ENCODE measurements around the gene ELP5.
"Not testable (repeated sequence)": the region's sequence is repeated elsewhere in the genome, so short reads cannot be mapped to it uniquely, and the experiment has no call there.

The ELP5 gene

GRCh38 chr17:7235693-7236665 lies 16.0 kb upstream of the ELP5 start:
- DNase-seq, result no peak

- no peak for DNase-seq
These were observed 15.2 kb upstream of the ELP5 start for GRCh38 chr17:7236808-7237207.

- DNase-seq, result no peak
These were observed 14.7 kb upstream of the ELP5 start for GRCh38 chr17:7237266-7237760.

GRCh38 chr17:7237761-7238419 lies 14.1 kb upstream of the ELP5 start:
- peak in 35 of 56 donors; percentile 23 to 80 (median 48) for DNase-seq

GRCh38 chr17:7238420-7239090 lies 13.5 kb upstream of the ELP5 start:
- peak in 5 of 56 donors; percentile 47 to 66 (median 51) for DNase-seq

- peak; percentile 60 to 100 (median 99) for DNase-seq
These were observed 12.7 kb upstream of the ELP5 start, which contains the start of gene PHF23 for GRCh38 chr17:7239091-7240027. PHF23 (minus strand) TSS chr17:7239457; CDS start chr17:7239279, 178 bp downstream.

GRCh38 chr17:7240375-7240774 lies 11.6 kb upstream of the ELP5 start:
- DNase-seq, result no peak

- no peak for DNase-seq
These were observed 10.8 kb upstream of the ELP5 start for GRCh38 chr17:7241090-7241733.

- DNase-seq, result peak in 55 of 56 donors; percentile 52 to 95 (median 90)
These were observed 10.0 kb upstream of the ELP5 start, which contains the start of gene GABARAP for GRCh38 chr17:7241783-7242716. GABARAP (minus strand) TSS chr17:7242449; CDS start chr17:7242330, 119 bp downstream.

- peak; percentile 41 to 95 (median 88) for DNase-seq
These were observed 9.1 kb upstream of the ELP5 start for GRCh38 chr17:7242717-7243452.

- no peak for DNase-seq
These were observed 8.6 kb upstream of the ELP5 start for GRCh38 chr17:7243453-7243729.

GRCh38 chr17:7243838-7244237 lies 8.2 kb upstream of the ELP5 start:
- not testable (repeated sequence) for DNase-seq

- DNase-seq, result no peak
These were observed 5.2 kb upstream of the ELP5 start for GRCh38 chr17:7246779-7247178.

- no peak for DNase-seq
These were observed 3.2 kb upstream of the ELP5 start for GRCh38 chr17:7248796-7249195.

GRCh38 chr17:7249214-7249613 lies 2.8 kb upstream of the ELP5 start:
- DNase-seq, result no peak

- DNase-seq, result no peak
These were observed 2.2 kb upstream of the ELP5 start for GRCh38 chr17:7249830-7250229.

GRCh38 chr17:7250695-7251627 lies 1.1 kb upstream of the ELP5 start:
- peak in 1 of 56 donors; percentile 36 for DNase-seq
